H1 (cell line): Measurements from ENCODE around the gene KISS1. TPM values are rescaled to one million over a fixed set of nuclear protein-coding genes. Genes with fewer than 3 reads are reported as not detected.

ENCODE experiments used
- CBX5 ChIP-seq: fragments of 300-800, 300-1000 bp; sonication (generic); IDR thresholded peaks from 2 replicates; pipeline ENCODE4 v1.7.1; 2016; ENCODE audit warnings: antibody characterized with exemption, low read length, low read depth
- CTCF ChIP-seq, 3 experiments: IDR thresholded peaks; 1 replicate in 2 of 3; 2 replicates in 1 of 3; pipeline versions ENCODE4 v1.5.1 to v1.6.1; 2011; ENCODE audit warnings: low read length in 3 of 3, mild to moderate bottlenecking in 3 of 3, inconsistent platforms in 2 of 3, low read depth in 1 of 3, moderate library complexity in 1 of 3; ENCODE audit not compliant: insufficient read depth in 1 of 3; ENCODE audit errors: control extremely low read depth in 1 of 3
- JUND ChIP-seq: IDR thresholded peaks from 2 replicates; pipeline ENCODE4 v1.6.1; 2011; ENCODE audit warnings: mild to moderate bottlenecking, improper control_type of control experiment, low read length
- SIN3A ChIP-seq, 2 experiments: IDR thresholded peaks in 1 of 2; conservative IDR thresholded peaks in 1 of 2; 2 replicates each; pipeline ENCODE4 v1.6.1; 2011 to 2012; ENCODE audit warnings: low read length in 2 of 2, improper control_type of control experiment in 1 of 2, low read depth in 1 of 2, mild to moderate bottlenecking in 1 of 2
- SP4 ChIP-seq: IDR thresholded peaks from 2 replicates; pipeline ENCODE4 v1.6.1; 2012; ENCODE audit warnings: low read length, inconsistent platforms
- SRF ChIP-seq: IDR thresholded peaks from 2 replicates; pipeline ENCODE4 v1.6.1; 2011; ENCODE audit warnings: mild to moderate bottlenecking, low read depth, low read length, moderate library complexity
- polyA plus RNA-seq, 7 experiments: library from polyadenylated mRNA; depleted of rRNA in 3 of 7; stranded (reverse) in 5 of 7; unstranded in 2 of 7; fragments of >200 nt in 5 of 7; fragments of 200-250 nt in 2 of 7; gene quantifications; 1 replicate in 5 of 7; 2 replicates in 1 of 7; 4 replicates in 1 of 7; pipeline versions ENCODE4 v1.2.1 to v1.2.3, GENCODE V29; 2011 to 2013; ENCODE audit warnings: missing spikeins in 2 of 7, mixed read lengths in 2 of 7
- total RNA-seq: library from RNA; stranded (reverse); fragmentation: NEBNext Ultra II Directional; extraction: Animal tissue kit (Norgen Biotek cat#: 25700); gene quantifications from 2 replicates; pipeline ENCODE4 v1.2.1, GENCODE V29; 2021

Gene KISS1
- total and polyA plus RNA-seq, 2 of the 8 experiments (the other 6 are each of a cell fraction or from before 2014, with no cell fraction given): 0.71 TPM; not detected in 1

- TF ChIP-seq JUND (no peak), SIN3A (conservative IDR thresholded peaks at IDR 0.05 in 1 of 2, IDR thresholded peaks at IDR 0.05 in 1 of 2; ENCODE audit: low read depth in 1 of 2, low read length in 2 of 2) (no peak), SP4 (no peak), CBX5 (no peak), SRF (no peak), CTCF (IDR thresholded peaks at IDR 0.05; ENCODE audit: control extremely low read depth in 1 of 3, insufficient read depth in 1 of 3, low read depth in 1 of 3, low read length in 3 of 3) (no peak)
These were observed 27.0 kb upstream of the KISS1 start (continued) for GRCh38 chr1:204223129-204223860.
